K562 (cell line): Measurements from ENCODE around the gene TXK.
A peak's percentile ranks its signal among the peaks of the same experiment; 100 is the strongest.

Experiments
- HCFC1 ChIP-seq: IDR thresholded peaks from 2 replicates; pipeline ENCODE4 v1.6.1; 2012; ENCODE audit warnings: low read depth, low read length, improper control_type of control experiment
- HNRNPLL ChIP-seq: fragments of 200-400 bp; formaldehyde crosslinking; IDR thresholded peaks from 2 replicates; pipeline ENCODE4 v1.6.1; 2017; ENCODE audit warnings: low read length, low read depth, mild to moderate bottlenecking; ENCODE audit not compliant: poor library complexity, severe bottlenecking
- TF ChIP-seq, protein P1 (sequence below), 3 experiments: IDR thresholded peaks in 2 of 3; conservative IDR thresholded peaks in 1 of 3; 2 replicates each; pipeline ENCODE4 v1.5.1; 2011 to 2012; ENCODE audit warnings: low read length in 3 of 3, mild to moderate bottlenecking in 3 of 3, control low read depth in 2 of 3, improper control_type of control experiment in 1 of 3, inconsistent platforms in 1 of 3, low read depth in 1 of 3, mixed read lengths in 1 of 3, moderate library complexity in 1 of 3; ENCODE audit not compliant: insufficient read depth in 2 of 3

DNA sequence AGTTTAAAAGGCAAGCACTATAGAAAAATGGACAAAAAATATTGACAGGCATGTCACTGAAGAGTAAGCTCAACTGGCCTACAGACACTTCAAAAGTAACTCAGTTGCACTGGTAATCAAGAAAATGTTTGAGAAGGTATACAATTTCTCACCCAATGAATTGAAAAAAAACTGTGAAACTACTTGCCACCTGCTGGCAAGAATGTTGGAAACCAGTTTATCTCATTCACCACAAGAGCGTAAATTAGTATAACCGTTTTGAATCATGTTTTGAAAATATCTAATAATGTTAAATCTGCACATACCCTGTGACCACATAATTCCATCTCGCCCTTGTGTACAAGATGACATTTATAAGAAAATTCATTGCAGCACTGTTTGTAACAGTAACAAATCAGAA, 31.7 kb downstream of the TXK start:
- TF ChIP-seq, protein P1, sequence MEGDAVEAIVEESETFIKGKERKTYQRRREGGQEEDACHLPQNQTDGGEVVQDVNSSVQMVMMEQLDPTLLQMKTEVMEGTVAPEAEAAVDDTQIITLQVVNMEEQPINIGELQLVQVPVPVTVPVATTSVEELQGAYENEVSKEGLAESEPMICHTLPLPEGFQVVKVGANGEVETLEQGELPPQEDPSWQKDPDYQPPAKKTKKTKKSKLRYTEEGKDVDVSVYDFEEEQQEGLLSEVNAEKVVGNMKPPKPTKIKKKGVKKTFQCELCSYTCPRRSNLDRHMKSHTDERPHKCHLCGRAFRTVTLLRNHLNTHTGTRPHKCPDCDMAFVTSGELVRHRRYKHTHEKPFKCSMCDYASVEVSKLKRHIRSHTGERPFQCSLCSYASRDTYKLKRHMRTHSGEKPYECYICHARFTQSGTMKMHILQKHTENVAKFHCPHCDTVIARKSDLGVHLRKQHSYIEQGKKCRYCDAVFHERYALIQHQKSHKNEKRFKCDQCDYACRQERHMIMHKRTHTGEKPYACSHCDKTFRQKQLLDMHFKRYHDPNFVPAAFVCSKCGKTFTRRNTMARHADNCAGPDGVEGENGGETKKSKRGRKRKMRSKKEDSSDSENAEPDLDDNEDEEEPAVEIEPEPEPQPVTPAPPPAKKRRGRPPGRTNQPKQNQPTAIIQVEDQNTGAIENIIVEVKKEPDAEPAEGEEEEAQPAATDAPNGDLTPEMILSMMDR (IDR thresholded peaks at IDR 0.05 in 2 of 3, conservative IDR thresholded peaks at IDR 0.05 in 1 of 3; ENCODE audit: insufficient read depth in 2 of 3, low read depth in 1 of 3, low read length in 3 of 3): peak; percentile 14 to 32 (median 25); a peak in 4 of 6 replicates
- TF ChIP-seq HNRNPLL: no peak
- TF ChIP-seq HCFC1: no peak
